Activated CD4-positive, CD25-positive, alpha-beta regulatory T cell treated with anti-CD3 and anti-CD28 coated beads, Interleukin-2, amount 50 U/mL, for 72 hours (primary cell): ENCODE data around the gene FOXJ2.
"Not testable (repeated sequence)": the region's sequence is repeated elsewhere in the genome, so short reads cannot be mapped to it uniquely, and the experiment has no call there.

ENCODE experiments used
- DNase-seq: peaks from one replicate; pipeline ENCODE4 v3.0.0; 2021

The FOXJ2 gene

GRCh38 chr12:8031017-8031416 is 1.5 kb upstream of the FOXJ2 start:
- not testable (repeated sequence) for DNase-seq

- no peak for DNase-seq
Observed at GRCh38 chr12:8031872-8032241, 659 bp upstream of the FOXJ2 start.

DNA sequence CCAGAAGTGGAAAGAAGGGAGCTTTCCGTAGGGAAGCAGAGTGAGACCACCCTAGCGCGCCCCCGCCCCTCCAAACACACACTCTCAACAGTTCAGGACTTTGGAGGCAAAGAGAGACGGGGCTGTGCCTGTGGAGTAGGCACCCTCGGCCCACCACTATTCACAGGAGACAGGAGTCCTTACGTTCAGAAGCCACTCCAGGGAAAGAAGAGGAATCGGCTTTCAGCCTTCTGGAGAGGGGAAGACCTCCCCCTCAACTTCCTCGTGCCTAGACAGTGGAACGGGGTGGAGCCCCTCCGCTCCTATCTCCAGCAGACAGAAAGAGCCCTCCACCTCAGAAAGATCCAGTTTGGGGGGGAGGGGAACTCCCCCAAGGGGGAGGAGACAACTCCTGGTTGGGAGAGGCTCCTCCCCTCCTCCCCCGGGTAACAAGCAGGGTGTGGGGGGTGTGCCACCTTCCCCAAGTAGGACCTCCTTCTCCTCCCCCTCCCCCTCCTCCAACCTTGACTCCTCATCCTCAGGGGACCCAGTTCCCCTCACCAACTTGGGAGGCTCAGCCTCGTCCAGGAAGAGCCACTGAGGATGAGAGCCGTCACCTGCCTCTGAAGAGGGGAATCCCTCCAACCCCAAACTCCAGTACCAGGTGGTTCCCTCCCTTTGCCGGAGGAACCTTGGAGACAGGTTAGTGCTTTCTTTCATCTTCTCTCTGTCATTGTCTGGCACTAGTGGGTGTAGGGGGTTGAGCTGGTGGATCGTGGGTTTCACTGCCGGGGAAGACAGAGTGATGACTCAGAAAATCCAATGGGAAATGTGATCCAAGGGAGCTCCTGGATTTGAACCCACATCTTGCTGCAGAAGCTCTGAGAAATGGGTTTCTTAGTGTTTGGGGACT is 883 bp downstream of the FOXJ2 start:
- peak; percentile 45 for DNase-seq

DNA sequence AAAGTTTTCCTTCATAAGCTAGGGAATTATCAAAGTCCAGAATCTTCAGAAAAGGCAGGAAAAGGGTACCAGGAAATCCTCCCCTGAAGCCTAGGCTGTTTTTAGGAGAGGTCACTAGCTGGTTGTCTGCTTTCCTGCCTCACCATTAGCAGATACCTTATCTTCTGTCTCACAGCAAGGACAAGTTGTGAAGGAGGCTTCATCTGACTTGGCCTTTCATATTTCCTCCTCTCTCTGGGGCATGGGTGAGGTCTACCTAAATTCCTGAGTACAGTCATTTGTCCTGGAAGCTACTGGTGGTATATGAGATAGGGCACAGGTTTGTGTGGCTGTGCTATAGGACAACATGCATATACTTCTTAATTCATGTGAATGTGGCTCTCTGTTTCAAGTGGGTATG is 2.3 kb downstream of the FOXJ2 start:
- no peak for DNase-seq

DNA sequence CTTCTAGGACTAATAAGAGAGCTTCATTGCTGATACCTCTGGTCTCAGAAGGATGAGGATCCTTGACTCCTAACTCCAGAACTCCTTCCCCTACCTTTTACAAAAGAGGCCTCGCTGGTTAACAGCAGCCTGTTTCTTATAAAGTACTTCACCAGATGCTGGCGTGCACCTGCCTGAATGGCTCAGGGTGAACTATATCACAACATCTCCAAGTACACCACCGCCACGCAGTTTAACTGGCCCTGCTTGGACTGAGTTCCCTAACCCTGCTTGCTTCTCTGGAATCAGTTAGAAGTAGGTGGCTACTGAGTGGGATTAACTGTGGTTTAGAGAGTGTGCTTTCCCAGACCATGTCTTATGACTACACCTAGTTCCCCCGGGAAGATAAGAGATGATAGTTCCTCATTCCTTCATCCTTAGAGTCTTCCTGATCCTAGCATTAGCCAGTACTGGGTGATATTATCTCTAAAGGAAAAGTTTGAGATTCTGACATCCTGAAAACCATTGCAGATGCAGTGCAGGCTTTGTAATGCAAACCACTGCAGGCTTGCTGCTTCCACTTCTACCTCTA is 3.0 kb downstream of the FOXJ2 start:
- DNase-seq = no peak

DNA sequence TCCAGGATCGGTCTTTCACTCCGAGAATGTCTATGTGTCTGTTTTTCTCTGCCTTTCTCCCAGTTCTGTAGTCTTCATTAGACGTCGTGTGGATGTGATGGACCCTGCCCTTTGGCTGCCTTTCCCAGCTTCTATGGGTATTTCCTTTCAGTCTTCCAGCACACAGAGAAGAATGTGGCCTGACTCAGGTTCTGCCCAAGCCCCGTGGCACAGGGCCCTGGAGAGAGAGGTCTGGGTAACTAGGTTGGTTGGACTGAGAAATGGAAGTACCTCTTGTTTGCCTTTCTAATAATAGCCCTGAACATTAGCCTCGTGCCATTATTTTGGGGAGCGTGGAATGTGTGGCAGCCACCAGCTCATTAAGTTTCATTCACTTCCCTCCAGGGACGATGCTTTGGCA is 3.8 kb downstream of the FOXJ2 start:
- no peak for DNase-seq

GRCh38 chr12:8037046-8037663 is 4.6 kb downstream of the FOXJ2 start:
- no peak for DNase-seq

DNA sequence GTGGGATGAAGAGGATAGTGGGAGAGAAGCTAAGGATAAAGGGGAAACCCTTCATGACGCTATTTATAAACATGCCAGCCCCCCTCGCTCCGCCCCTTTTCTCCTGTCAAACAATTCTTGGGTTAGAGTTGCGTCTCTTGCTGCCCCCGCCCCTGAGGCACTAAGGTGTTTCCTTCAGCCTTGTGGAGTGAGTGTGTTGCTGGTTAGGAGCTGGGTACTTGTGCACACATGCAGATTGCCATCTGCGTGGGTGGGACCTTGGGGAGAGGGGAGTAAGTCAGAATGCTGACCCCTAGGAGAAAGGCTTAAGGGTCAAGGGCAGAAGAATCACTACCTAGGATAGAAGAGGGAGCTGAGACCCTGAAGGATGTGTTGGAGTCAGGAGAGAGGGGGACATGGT is 5.4 kb downstream of the FOXJ2 start:
- DNase-seq = no peak

DNA sequence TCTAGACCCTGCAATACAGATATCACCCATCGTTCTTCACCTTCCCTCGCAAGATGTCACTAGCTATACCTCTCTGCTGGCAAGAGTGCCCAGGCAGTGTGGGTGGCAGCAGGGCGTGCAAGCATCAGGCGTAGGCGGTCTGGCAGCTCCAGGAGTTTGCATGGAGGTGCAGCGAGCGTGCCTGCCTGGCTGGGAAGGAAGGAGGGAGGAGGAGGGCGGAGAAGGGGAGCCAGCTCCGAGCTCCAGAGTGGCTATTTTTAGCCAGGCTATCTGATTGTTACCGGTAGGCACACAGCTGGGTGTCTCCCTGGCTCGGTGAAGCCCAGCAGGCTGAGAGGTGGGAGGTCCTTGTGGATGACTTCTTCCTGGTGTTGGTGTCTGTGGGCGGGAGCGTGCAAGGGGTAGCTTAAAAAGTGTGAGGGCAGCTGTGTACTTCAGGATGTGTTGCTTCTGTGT is 6.2 kb downstream of the FOXJ2 start:
- DNase-seq = no peak

GRCh38 chr12:8040791-8041190 is 8.3 kb downstream of the FOXJ2 start:
- no peak for DNase-seq

- DNase-seq = peak; percentile 79
Observed at GRCh38 chr12:8045952-8046944, 13.7 kb downstream of the FOXJ2 start.

DNA sequence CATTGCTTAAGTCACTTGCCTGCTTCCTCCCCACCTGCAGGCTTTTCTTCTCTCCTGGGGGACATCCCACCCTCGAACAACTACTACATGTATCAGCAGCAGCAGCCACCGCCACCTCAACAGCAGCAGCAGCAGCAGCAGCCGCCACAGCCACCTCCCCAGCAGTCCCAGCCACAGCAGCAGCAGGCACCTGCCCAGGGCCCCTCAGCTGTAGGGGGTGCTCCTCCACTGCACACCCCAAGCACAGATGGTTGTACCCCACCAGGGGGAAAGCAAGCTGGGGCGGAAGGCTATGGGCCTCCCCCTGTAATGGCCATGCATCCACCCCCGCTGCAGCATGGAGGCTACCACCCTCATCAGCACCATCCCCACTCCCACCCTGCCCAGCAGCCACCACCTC is 15.3 kb downstream of the FOXJ2 start:
- no peak for DNase-seq

GRCh38 chr12:8048906-8049305 is 16.4 kb downstream of the FOXJ2 start:
- no peak for DNase-seq

- DNase-seq = no peak
Observed at GRCh38 chr12:8050600-8051250, 18.2 kb downstream of the FOXJ2 start.

- DNase-seq = no peak
Observed at GRCh38 chr12:8052679-8053078, 20.2 kb downstream of the FOXJ2 start.

DNA sequence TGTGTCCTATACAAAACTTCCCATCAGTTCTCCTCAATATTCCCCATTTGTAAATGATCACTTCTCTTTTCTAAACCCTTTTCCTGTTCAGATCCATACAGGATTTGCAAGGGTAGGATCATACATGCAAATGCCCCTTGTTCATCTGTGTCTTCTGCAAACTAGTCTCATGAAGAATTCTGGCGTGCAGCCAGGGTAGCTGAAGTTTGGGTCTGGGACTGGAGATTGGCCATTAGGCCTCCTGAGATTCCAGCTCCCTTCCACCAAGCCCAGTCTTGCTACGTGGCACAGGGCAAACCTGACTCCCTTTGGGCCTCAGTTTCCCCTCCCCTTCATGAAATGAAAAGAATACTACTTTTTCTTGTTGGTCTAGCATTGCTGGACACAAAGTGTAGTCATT is 22.3 kb downstream of the FOXJ2 start:
- DNase-seq = no peak

DNA sequence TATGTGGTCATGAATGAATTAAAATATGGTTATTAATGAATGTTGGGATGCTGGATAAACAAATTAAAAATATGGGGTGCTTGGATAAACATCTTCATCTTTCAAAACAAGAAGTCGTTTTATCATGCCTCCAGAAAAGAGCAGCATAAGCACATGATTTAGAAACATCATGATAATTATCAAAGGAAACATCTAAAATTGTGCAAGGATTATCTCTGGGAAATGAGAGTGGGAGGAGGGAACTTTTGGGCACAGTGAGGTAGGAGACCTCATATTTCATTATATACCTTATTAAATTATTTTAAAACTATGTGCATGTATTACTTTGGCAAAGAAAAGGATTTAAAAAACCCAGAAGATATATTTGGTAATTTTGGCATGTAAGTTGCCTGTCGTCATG is 24.8 kb downstream of the FOXJ2 start:
- no peak for DNase-seq

GRCh38 chr12:8057839-8058238 is 25.3 kb downstream of the FOXJ2 start:
- no peak for DNase-seq

DNA sequence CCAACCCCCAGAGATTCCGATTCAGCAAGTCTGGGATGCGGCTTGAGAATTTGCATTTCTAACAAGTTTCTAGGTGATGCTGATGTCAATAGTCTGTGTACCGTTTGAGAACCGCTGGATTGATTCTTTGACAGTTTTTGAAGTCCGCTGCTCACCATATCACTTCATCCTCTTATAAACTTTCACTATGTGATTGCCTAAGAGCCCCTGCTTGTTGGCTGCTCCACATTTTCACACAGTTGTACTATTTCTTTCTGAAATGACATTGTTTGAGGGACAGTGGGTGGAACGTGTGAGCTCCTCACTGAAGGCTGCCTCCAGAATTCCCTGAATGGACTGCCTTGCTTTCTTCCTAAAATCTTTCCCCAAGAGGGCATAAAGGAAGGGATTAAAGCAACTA is 26.0 kb downstream of the FOXJ2 start:
- no peak for DNase-seq

GRCh38 chr12:8064131-8064530 is 31.6 kb downstream of the FOXJ2 start:
- no peak for DNase-seq

DNA sequence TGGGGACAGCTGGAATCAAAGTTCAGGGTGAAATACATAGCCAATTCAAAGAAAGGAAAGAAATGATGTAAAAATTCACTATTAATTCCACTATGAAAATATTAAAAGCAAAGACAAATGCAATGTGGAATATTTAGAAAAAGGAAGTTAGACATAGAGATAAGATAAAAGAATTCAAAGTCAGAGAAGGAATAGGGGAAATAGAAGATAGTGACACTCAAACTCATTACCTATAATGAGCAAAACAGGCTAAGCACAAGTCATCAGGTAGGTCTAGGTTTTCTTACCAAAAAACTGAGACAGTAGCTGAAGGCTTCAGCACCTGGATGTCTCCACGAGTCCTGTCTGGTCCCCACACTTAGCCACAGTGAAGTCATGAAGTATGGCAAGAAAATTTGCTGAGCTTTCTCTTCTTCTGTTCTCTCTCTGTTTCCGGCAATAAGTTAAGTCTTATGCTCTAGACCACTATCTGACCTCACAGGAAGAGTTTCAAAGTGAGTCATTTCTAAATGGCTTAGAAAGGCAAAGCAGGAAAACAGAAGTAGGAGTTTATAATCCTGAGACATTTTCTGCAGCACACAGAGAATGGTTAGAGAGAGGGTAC is 33.6 kb downstream of the FOXJ2 start, which contains the start of gene C3AR1:
Gene C3AR1, minus strand, starts transcription at position 369 of the 604 bp plus-strand sequence. CDS start 6,174 bp downstream, outside the sequence.
- DNase-seq = no peak

GRCh38 chr12:8069582-8069981 is 37.1 kb downstream of the FOXJ2 start:
- no peak for DNase-seq
